Right renal cortex interstitium (tissue), 3 donors: ENCODE results near the gene MCUB. TPM values are rescaled to one million over a fixed set of nuclear protein-coding genes. Genes with fewer than 3 reads are reported as not detected.

Experiments used
- DNase-seq, 3 donors: peaks; one replicate each; pipeline ENCODE4 v3.0.0-alpha.2; 2013; ENCODE audit warnings: low read depth in 3 of 3, low spot score in 2 of 3
- polyA plus RNA-seq, 3 donors: library from polyadenylated mRNA; unstranded; fragments of 120-200 nt; gene quantifications; one replicate each; pipeline ENCODE4 v1.2.1, GENCODE V29; 2013; ENCODE audit not compliant: insufficient read length in 3 of 3

The MCUB gene
- polyA plus RNA-seq, 3 donors = 7.5 to 11.3 (median 9.7) TPM

DNA sequence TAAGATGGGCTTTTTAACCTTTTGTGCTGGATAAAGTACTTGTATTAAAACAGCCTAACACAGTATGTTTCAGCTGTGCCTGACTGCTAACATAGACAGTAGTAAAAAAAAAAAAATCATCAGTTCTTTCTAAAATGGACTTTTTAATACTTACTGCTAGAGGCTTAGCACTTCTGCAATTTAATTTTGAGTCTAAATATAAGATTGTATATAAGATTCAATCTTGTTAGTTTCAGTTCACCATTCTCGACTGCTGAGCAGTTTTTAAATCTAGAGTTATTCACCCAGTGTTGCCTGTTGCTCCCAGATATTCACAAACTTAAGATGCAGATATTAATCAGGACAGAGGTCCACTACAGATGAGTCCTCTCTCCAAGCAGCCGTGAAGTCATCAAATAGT lies 163.1 kb downstream of the MCUB start:
- DNase-seq = no peak

DNA sequence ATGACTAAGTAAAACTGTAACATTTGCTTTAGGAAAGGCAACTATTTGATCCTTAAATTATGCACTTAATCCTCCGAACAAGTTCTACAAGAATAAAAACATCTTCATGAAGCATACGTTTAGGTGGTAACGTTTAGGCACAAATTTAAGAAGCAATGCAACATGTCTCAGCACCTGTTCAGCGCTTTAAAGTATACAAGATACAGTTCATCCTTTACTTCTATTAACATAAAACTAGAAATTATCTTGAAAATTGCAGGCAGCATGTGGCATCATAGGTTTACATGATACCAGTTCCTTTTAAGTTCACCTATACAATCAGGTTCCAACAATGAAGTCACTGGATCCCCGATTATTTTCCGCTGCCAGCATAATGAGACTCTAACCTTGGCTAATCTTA lies 168.3 kb downstream of the MCUB start:
- DNase-seq = no peak

DNA sequence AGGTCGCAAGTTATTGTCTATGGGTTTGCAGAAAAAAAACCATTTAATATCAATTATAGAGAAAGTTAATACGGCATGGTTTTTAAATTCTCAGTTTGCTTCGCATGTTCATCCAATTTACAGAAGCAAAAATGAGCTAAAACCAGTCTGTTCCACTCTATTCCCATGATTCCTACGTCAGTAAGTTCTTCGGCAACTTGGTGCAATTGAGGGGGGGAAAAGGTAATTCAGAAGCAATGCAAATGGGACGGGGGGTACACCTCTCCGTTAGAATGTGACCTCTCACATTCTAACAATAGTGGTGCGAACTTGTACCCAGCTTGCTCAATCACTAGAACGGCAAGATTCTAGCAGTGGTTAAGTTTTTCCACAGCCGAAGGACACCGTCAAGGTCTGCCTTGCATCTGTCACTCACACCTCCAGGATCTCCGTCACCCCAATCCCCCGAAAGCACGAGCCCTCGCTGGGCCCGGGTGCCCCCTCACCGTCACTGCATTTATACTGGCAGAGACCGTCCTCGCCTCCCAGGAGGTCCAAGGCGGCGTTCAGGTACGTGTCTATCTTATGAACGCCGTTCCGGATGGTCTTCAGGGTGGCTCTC lies 169.2 kb downstream of the MCUB start:
- DNase-seq = peak in 2 of 3 donors; percentile 7 to 20

DNA sequence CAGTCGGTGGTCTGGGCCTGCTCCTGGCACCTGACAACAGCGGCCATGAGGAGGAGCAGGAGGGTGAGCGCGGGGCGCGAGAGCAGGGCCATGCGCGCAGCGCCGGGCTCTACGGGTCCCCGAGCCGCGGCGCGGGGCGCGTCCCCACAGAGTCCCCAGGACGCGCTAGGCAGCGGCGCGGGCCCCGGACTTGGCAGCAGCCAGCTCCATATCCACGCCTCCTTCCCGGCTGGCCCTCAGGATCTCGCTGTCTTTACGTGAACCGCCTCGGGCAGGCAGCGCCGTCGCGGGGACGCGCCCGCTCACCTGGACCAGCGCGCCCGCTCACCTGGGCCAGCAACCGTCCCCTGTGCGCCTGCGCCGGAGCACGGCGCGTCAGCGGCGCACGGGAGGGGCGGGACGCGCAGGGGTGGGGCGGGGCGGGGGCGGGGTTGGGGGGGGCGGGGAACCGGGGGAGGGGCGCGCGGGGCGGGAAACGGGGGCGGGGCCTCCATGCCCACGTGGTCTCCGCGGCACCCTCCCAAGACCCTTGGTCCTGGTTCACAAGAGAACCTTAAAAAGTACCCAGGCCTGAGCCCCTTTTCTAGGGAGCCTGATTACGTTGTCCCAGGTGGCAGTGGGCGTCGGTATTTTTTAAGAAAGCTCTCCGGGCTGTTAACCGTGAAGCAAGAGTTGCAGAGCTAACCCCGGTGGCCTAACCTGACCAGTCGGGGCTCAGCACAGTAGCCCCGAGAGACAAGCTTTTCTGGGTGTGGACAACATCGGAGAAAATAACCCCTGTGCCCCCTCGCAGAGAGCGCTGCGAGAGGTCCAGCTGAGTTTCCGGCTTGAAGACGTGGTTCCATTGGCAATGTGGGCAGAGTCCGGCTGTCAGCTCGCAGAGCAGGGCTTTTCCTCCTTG lies 169.9 kb downstream of the MCUB start, which contains the start of gene PLA2G12A:
TSS of gene PLA2G12A (minus strand) at position 353 of the 901 bp plus-strand sequence. CDS start at position 92, 261 bp downstream.
- peak; percentile 62 to 72 (median 65) for DNase-seq

DNA sequence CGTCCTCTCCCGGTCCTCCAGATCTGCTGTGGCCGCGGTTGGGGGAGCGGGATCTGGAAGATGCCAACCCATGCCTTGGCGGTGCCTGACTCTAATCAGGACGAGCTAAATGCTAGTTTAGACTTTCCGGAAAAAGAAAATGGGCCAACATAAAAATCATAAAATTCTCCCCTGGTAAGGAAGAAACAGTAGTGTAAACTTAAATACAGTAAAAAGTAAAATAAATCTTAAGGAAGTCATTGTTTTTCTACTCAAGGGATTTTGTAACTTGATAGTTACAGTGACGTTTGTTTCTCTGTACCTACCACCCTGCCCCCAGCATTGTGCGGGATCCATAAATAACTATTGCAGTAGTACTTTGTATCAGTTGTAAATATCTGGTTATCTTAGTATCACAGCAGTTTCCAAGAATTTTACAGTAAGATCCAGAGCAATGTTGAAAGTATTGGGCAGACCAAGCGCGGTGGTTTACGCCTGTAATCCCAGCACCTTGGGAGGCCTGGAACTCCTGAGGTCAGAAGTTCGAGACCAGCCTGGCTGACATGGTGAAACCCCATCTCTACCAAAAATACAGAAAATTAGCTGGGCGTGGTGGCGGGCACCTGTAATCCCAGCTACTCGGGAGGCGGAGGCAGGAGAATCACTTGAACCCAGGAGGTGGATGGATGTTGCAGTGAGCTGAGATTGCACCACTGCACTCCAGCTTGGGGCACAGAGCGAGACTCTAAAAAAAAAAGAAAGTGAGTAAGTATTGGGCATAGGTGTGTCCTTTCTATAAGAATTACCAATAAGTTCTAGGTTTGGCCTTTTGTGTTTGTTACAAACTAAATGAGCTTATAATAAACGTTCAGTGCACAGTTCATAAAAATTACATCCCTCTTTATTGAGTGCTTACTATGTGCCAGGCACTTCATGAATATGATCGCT lies 170.8 kb downstream of the MCUB start:
- DNase-seq = no peak

DNA sequence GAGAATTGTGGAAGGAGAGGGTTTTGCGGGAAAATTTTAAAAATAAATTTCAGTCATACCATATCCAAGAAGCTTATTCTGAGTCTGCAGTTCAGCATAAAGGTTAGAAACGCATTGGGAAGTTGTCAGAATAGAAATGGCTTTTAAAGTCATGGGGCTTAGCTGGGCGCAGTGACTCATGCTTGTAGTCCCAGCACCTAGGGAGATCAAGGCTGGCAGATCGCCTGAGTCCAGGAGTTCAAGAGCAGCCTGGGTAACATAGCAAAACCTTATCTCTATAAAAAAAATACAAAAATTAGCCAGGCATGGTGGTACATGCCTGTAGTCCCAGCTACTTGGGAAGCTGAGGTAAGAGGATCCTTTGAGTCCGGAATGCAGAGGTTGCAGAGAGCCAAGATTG lies 173.7 kb downstream of the MCUB start:
- DNase-seq = no peak

DNA sequence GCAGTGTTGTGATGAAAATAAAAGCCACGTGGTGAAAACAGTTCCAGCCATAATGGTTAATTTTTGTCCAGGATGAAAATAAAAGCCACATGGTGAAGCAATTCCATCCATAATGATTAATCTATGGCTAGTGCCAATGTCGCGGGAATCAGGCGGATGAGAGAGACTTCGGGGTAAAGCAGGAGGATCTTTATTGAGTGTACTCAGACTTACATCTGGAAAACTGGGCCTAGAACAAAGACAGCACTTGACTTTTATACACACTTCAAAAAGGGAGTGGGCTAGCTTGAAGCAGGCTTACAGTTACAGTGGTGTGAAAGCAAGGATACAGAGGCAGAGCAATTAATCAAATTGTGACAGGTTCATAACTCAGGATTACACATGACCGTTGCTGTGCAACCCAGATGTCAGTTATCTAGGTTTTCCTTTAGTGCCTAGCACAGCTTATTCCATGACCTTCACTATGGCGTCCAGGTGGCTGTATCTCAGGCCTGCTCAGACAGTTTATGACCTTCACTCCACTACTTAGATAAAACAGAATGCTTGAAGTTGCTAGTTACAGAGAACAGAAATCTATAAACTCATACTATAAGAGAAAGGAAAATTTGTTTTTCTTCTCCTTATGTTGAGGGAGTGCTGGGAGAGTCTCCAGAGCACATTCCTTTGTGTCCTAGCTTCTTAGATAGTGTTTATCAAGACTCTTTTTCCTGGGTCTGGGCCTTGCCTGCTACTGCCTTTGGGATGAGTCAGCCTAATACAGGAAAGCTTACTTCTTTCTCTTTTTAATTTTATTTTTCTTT lies 175.7 kb downstream of the MCUB start:
- DNase-seq = no peak

Other genes starting within 250 kb of the MCUB start
- 10 to 100 TPM; 45.6 to 48.2 (median 46.5) TPM for gene SEC24B, start 126.4 kb upstream of the MCUB start, polyA plus RNA-seq
- gene CASP6, start 143.2 kb downstream of the MCUB start, polyA plus RNA-seq = 10 to 100 TPM; 41.8 to 43.8 (median 43.1) TPM
- 10 to 100 TPM; 29.3 to 32.5 (median 31.0) TPM for gene PLA2G12A, start 169.8 kb downstream of the MCUB start, polyA plus RNA-seq
- 10 to 100 TPM; 76.2 to 92.6 (median 84.7) TPM for gene CFI, start 241.8 kb downstream of the MCUB start, polyA plus RNA-seq